ENCODE measurements around the gene GPR108.
"Not testable (repeated sequence)": the region's sequence is repeated elsewhere in the genome, so short reads cannot be mapped to it uniquely, and the experiment has no call there.

Gene GPR108

DNA sequence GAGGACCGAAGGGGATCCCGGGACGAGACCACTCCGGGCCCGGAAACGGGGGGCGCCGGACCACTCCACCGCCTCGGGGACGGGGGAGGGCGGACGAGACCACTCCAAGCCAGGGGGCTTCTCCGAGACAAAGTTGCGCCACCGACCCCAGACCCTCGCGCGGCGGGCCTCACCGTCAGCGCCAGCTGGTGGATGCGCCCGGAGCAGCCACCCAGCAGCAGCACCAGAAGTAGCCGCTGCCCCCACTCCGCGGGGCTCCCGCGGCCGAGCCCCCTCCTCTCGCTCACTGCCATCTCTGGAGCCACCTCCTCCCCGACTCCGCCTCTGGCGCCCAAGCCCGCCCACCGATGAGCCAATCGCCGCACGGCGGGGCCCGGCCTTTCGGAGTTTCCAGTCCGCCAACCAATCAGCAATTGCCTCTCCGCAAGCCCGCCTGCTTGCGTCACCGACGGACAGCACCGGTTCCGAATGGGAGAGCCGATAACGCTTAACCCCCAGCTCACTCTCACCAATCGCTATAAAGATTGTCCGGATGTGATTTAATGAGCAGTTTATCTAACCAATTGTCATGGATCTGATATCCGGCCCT is at the start of gene GPR108:
TSS of gene GPR108 (minus strand) at position 297 of the 589 bp plus-strand sequence. CDS start at position 293, 4 bp downstream.
- in situ Hi-C loops (cut with MboI; ENCODE audit: low sequenced_read_pairs) = loop anchor here (10.0 kb wide), 1 partner anchor 213 kb away; no protein-coding TSS in a partner anchor

DNA sequence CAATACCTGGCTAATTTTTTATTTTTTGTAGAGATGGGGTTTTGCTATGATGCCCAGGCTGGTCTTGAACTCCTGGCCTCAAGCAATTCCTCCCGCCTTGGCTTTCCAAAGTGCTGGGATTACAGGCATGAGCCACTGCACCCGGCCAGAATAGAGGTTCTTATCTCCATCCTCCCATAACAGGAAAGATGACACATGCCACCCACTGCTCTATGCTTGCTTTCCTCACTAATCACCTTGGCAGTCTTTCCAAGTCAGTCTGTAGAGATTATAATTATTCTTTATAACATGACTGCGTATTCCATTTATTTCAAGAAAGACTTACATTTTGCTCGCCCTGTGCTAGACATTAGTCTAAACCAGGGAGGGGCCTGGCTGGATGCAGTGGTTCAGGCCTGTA is 41.8 kb upstream of the GPR108 start:
- in situ Hi-C loops (cut with MboI; ENCODE audit: low sequenced_read_pairs) = no loop called here

DNA sequence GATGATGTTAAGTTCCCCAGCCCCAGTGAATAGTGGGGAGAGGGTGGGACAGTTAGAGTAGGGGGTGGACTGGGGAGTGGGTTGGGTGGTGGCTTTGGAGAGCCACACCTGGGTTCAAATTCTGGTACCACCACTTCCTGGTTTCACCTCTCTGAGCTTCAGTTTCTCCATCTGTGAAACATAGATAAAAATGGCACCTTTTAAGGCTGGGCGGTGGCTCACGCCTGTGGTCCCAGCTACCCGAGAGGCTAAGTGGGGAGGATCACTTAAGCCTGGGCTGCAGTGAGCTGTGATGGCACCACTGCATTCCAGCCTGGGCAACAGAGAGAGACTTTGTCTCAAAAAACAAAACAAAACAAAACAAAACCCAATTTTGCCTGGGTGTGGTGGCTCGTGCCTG is 41.0 kb upstream of the GPR108 start:
- in situ Hi-C loops (cut with MboI; ENCODE audit: low sequenced_read_pairs) = no loop called here

DNA sequence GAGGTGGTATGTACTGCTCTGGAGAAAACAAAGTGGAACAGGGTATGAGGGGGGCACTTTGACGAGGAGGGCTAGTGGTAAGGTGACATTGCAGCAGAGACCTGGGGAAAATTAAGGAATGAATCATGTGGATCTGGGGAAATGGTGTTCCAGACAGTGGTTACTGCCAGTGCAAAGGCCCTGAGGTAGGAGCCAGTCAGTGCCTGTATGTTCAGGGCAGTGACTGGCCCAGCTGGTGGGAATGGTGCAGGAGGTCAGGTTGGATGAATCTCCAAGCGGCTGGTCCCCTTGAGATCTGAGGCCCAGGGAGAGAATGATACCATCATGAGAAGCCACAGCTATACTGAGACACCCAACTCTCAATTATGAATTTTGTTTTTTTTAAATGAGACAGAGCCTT is 40.1 kb upstream of the GPR108 start:
- in situ Hi-C loops (cut with MboI; ENCODE audit: low sequenced_read_pairs) = no loop called here

DNA sequence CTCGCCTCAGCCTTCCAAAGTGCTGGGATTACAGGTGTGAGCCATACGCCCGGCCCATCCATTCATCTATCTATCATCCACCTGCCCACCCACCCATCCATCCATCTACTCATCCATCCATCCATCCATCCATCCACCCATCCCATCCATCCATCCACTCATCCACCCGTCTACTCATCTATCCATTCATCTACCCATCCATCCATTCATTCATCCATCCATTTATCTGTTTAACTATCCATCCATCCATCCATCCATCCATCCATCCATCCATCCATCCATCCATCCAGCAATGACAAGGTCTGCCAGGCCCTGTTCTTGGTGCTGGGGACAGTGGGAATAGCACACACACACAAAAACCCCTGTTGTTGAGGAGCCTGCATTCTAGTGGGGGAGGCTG is 39.6 kb upstream of the GPR108 start:
- in situ Hi-C loops (cut with MboI; ENCODE audit: low sequenced_read_pairs) = no loop called here

DNA sequence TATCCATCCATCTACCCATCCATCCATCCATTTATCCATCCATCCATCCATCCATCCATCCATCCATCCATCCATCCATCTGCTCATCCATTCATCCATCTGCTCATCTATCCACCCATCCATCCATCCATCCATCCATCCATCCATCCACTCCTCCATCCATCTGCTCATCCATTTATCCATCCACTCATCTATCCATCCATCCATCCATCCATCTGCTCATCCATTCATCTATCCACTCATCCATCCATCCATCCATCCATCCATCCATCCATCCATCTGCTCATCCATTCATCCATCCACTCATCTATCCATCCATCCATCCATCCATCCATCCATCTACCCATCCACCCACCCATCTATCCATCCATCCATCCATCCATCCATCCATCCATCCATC is 38.7 kb upstream of the GPR108 start:
- in situ Hi-C loops (cut with MboI; ENCODE audit: low sequenced_read_pairs) = not testable (repeated sequence)

DNA sequence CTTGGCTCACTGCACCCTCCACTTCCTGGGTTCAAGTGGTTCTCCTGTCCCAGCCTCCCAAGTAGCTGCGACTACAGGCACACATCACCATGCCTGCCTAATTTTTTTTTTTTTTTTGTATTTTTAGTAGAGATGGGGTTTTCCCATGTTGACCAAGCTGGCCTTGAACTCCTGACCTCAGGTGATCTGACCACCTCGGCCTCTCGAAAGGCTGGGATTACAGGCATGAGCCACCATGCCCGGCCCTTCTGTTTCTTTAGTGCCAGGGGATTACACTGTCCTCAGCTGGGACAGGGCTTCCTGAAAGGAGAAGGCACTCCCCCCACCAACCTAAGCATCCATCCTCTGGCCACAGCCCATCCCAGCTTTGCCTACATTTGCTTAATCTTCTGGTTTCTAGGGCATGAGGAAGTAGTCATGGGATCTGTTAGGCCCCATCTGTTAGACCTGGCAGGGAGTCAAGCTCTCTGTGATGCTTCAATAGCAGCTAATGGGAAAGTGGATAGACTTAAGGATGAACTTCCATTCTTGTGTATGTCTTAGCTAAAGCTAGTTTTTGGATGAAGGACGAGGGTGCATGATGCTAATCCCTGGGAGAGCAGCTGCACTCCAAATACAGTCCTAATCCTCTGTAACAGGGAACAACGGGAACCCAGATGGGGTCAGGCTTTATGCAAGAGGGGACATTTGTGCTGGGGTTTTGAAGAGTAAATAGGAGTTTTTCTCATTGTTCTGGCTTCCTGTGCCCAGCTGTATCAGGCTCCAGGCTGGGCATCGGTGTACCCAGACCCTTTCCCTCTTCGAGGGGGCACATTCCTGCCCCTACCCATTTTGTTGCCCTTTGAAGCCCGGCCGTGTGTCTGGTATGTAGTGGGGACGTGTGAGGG is 37.7 kb upstream of the GPR108 start:
- in situ Hi-C loops (cut with MboI; ENCODE audit: low sequenced_read_pairs) = no loop called here

DNA sequence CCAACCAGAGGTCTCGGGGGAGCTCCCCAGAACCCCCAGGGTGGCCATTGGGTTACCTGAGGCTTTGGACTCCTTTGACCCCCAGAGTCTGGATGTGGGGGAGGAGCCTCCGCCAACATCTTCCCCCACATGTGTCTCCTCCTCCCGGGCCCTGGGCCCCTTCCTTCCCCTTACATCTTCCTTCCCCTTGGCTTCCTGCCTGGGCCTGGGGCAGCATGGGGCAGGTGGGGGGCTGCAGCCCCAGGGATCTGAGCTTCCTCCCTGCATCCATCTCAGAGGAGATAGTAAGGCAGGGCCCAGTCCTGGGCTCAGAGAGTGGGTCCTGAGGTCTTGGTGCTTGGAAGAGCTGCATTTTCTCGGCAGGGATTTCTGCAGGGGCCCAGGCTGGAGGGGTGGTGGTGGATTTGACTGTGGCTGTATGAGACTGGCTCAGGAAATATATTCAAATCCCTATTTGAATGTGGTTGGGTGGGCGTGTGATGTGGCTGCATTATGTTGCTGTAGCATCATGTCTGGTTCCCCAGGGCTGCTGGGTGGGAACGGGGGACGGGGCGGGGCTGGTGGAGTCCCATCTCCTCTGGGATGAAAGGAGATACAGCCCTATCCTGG is 36.0 kb upstream of the GPR108 start:
- in situ Hi-C loops (cut with MboI; ENCODE audit: low sequenced_read_pairs) = no loop called here

DNA sequence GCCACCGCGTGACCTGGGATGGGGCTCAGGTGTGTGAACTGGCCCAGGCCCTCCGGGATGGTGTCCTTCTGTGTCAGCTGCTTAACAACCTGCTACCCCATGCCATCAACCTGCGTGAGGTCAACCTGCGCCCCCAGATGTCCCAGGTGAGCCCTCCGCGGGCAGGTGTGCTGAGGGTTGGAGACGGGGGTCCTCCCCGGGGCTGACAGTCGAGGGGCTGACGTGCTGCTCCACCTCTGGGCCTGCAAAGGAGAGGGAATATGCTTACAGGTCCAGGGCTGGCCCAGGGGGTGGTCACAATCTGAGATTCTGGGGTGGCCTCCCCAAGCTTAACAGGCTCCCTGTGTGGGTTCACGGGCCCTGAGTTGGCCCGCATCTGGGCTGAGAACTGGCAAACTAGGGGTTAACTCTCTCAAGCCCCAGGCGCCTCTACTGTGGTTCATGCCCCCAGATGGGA is 35.5 kb upstream of the GPR108 start:
- in situ Hi-C loops (cut with MboI; ENCODE audit: low sequenced_read_pairs) = no loop called here

DNA sequence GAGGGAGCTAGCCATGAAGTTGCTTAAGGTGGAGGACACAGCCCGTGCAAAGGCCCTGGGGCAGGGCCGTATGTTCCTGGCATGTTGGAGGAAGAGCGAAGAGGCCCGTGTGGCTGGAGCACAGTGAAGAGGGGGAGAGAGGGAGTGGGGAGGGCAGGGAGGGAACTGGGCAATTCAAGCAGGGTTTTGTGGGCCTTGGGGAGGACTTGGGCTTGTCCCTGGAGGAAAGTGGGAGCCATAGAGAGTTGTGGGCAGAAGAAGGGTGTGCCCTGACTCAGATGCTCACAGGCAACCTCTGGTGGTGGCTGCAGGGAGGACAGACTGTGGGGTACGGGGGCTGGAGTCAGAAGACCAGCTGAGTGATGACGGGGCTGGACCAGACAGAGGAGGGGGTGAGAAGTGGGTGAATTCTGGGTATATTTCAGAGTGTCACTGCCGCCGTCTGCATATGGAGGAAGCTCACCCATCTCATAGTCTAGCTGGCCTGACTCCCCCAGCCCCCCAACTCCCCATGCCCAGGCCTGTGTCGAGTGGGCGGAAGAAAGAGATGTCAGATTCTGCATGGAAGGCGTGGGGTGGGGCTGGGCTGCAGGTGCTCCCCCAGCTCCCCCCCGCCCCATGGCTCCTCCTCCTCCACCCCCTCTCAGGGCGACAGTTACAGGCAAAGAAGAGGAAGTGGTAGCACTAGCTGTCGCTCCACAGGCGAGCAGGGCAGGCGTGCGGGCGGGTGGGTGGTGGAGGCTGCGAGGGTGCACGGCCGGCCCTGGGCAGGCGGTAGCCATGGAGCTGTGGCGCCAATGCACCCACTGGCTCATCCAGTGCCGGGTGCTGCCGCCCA is 34.9 kb upstream of the GPR108 start, which contains the start of gene VAV1:
TSS of gene VAV1 (plus strand) at position 681 of the 838 bp plus-strand sequence. CDS start at position 781, 100 bp downstream.
- in situ Hi-C loops (cut with MboI; ENCODE audit: low sequenced_read_pairs) = no loop called here

DNA sequence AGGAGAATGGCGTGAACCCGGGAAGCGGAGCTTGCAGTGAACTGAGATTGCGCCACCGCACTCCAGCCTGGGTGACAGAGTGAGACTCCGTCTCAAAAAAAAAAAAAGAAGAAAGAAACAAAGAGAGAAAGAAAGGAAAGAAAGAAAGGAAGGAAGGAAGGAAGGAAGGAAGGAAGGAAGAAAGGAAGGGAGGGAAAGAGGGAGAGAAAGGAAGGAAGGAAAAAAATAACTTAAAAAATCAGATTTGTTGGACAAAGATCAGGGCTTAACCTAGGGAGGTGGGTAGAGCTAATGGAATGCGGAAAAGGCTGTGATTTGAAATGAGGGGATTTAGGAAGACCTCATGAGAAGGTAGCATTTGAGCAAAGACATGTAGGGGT is 34.3 kb upstream of the GPR108 start:
- in situ Hi-C loops (cut with MboI; ENCODE audit: low sequenced_read_pairs) = not testable (repeated sequence)

DNA sequence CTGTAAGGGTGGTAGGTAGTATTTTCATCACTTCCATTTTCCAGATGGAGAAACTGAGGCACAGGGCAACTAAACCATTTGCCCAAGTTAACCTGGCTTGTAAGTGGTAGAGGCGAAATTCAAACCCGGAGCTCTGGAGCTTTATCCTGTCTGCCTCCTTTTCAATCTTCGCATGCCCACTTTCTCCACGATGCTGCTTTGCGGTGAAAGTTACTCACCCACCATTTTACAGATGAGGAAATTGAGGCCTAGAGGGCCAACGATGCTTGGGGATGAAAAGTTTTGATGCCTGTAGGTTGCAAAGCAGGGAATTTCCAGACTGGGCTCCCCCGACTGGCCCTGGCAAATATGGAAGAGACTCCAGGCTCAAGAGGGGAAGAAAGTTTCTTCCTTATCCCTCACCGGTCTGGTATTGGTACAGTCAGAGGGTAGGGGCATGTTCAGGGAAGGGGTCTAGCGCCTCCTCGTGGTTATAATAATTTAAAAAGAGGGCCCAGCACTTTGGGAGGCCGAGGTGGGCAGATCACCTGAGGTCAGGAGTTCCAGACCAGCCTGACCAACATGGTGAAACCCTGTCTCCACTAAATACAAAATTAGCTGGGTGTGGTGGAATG is 31.7 kb upstream of the GPR108 start:
- in situ Hi-C loops (cut with MboI; ENCODE audit: low sequenced_read_pairs) = no loop called here

DNA sequence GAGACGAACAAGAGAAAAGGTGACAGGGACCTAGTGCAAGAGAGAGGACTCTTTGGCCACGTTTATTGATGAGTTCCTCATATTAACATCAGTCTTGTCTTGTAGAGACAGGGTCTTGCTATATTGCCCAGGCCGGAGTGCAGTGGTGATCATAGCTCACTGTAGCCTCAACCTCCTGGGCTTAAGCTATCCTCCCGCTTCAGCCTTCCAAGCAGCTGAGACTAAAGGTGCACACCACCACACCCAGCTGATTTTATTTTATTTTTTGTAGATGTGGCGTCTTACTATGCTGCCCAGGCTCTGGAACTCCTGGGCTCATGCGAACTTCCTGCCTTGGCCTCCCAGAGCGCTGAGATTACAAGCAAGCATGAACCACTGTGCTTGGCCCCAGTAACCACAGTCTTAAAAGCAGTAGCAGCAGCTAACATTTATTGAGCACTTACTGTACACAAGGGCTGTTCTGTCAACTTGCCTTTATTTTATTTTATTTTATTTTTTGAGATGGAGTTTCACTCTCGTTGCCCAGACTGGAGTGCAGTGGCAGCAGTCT is 30.9 kb upstream of the GPR108 start:
- in situ Hi-C loops (cut with MboI; ENCODE audit: low sequenced_read_pairs) = no loop called here

DNA sequence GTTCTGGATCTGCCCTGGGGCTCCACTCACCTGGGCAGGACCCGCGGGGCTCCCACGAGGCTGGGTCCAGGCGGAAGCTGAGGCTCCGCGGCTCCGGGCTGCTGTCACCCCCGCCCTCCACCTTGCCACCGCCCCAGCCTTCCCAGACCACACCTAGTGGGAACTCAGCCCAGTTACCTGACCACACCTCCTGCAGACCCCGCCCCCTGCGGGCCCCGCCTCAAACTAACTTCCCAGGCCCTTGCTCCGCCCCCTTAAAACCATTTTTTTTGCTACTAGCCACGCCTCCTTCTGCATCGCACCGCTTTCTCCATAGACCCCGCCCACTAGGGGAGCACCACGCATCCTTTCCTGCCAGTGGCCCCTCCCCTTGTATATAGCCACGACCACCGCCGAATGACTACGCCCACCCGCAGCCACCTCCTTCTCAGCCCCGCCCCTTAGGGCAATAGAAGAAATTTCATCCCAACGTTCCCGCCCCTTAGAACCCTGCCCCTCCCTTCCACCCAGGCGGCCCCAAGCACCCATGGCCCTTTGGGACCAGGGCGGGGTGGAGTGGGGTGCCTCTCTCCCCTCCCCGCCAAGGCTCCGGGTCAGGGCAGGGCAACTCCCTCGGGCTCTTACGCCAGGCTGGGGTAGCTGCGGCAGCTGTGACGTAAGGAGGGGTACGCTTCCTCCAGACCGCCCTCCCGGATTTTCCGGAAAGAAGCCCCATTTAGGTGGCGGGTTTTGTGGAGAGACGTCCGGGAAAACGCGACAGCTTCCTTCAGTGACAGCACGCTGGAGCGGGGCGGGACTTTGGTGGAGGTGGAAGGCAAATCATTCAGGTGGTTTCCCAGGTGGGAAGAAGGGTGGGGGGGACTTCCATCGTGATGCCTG is 30.2 kb upstream of the GPR108 start, which contains the start of gene SH2D3A:
TSS of gene SH2D3A (minus strand) at position 79 of the 879 bp plus-strand sequence. CDS start 3,687 bp downstream, outside the sequence.
- in situ Hi-C loops (cut with MboI; ENCODE audit: low sequenced_read_pairs) = no loop called here

DNA sequence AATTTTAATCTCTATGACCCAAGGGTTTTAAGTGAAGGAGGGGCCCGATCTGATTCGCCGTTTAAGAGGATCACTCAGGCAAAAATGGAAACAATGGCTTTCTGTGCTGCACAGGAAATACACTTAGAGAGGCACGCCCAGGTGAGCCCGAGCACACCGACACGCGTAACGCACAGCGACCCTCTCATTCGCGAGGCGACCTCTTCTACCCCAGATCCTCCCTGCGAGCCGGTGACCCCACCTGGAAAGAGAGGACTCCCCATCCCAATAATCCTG is 29.6 kb upstream of the GPR108 start:
- in situ Hi-C loops (cut with MboI; ENCODE audit: low sequenced_read_pairs) = no loop called here

DNA sequence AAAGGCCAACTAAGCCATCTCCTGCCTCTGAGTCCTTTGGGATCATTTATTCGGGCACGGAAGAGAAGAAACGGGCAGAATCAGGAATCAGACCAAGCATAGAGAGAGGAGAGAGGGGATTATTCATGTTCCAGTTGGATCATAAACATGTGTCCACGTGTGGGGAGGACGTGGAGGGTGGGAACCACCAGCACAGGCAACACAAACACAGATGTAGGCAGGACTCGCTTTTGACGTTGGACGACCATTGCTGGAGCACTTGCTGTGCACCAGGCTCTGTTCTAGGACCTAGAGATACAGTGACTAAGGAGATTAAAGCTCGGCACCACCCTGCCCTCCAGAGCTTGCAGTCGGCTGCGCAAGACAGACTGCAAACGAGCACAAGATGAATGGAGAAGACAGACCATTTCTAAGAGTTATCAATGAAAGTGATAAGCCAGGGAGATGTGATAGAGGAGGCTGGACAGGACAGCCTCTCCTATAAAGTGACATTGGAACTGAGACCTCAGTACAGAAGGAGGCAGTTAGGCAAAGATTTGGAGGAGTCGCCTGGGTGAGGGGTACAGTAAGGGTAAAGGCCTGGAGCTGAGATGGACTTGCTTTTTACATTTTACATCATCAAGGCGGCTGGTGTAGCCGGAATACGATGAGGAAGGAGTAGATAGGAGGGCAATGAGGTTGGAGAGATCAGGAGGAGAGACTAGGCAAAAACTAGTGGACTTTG is 29.1 kb upstream of the GPR108 start:
- in situ Hi-C loops (cut with MboI; ENCODE audit: low sequenced_read_pairs) = no loop called here

DNA sequence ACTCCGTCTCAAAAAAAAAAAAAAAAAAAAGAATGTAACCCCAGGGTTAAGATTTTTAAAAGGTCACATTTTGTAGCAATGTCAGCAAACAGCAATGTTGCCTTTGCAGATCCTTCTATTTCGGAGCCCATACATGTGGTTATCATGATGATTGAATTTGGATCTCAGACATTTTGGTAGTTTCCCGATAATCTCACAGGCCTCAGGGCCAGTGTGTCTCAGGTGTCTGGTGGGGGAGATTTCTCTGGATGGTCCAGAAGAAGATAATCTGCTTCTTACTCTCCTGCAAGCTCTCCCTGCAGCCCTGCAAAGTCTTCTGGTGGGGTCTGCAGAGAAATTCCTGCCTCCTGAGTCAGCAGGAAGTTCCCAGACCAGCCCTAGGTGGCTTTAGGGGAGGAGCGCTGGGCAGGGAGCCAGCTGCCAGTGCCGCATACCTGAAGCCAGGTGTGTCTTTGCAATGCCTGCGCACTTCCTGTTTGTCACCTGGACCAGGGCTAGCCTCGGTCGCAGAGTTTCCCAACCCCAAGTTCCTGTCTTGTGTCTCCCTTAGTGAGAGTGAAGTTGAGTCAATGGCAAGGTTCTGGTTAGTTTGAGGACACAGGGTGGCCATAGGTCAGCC is 28.5 kb upstream of the GPR108 start:
- in situ Hi-C loops (cut with MboI; ENCODE audit: low sequenced_read_pairs) = no loop called here

DNA sequence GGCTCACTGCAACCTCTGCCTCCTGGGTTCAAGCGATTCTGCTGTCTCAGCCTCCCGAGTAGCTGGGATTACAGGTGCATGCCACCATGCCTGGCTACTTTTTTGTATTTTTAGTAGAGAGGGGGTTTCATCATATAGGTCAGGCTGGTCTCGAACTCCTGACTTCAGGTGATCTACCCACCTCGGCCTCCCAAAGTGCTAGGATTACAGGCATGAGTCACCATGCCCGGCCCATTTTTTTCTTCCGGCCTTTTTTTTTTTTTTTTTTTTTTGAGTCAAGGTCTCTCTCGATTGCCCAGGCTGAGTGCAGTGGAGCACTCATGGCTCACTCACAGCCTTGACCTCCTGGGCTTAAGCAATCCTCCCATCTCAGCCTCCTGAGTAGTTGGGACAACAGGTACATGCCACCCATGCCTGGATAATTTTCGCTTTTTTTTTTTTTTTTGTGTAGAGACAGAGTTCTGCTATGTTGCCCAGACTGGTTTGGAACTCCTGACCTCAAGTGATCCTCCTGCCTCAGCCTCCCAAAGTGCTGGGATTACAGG is 24.9 kb upstream of the GPR108 start:
- in situ Hi-C loops (cut with MboI; ENCODE audit: low sequenced_read_pairs) = not testable (repeated sequence)
